ENCODE results near the gene USP10.

Gene USP10

DNA sequence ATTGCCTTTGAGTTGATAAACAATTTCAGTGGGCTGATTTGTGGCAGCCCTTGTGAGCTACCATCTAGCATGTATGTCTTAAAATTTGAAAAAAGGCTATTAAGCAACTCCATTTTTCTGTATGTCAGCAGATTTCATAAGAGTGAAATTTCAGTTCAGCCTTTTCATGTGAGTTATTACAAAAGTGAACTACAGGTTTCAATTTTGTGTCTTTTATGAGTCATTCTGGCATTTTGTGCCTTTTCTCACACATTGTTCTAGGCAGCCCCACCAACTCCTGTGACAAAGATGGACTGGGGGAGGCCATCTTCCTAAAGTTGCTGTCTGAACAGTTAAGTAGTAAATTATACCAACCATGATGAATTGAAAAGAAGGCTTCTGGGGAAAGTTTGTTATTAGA is 52.1 kb downstream of the USP10 start:
- no peak for DNase-seq (ENCODE audit: low read depth)

DNA sequence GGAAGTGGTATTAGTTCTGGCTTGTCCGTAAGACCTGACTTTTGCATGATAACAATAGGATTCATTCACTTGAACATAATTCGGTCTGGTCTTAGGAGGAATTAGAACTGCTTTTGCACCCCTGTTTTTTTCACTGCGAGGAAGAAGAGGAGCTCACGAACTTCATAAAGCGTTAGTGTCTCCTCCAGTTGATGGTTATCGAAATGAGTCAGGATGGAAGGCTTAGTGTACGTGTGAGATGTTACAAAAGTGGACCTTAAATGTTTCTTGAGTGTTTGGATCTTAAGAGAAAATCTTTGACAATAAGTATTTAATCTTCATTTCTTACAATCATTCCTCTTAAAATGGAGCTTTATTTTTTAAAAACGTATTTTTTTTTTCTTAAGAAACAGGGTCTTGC is 52.8 kb downstream of the USP10 start:
- DNase-seq (ENCODE audit: low read depth), result no peak

- DNase-seq (ENCODE audit: low read depth), result no peak
Measured at GRCh38 chr16:84753412-84754326, 53.9 kb downstream of the USP10 start.

- peak; percentile 72 for DNase-seq (ENCODE audit: low read depth)
Measured at GRCh38 chr16:84754353-84754856, 54.6 kb downstream of the USP10 start.

- no peak for DNase-seq (ENCODE audit: low read depth)
Measured at GRCh38 chr16:84754956-84755672, 55.3 kb downstream of the USP10 start.

- no peak for DNase-seq (ENCODE audit: low read depth)
Measured at GRCh38 chr16:84756830-84757229, 57.0 kb downstream of the USP10 start.

DNA sequence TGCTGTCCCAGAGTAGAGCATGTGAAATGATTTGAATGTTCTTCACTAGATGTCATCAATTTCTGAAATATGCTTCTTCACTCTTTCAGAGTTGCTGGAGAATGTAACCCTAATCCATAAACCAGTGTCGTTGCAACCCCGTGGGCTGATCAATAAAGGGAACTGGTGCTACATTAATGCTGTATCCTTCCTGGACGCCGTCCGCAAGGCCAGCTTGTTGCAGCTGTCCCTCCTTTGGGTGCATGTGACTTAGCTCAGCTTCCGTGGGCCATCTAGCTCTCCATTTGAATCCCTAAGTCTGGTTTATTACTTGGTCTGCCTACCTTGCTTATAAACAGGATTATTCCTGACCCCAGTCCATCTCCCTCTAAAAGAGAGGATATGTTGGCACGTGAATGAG is 58.8 kb downstream of the USP10 start:
- no peak for DNase-seq (ENCODE audit: low read depth)

DNA sequence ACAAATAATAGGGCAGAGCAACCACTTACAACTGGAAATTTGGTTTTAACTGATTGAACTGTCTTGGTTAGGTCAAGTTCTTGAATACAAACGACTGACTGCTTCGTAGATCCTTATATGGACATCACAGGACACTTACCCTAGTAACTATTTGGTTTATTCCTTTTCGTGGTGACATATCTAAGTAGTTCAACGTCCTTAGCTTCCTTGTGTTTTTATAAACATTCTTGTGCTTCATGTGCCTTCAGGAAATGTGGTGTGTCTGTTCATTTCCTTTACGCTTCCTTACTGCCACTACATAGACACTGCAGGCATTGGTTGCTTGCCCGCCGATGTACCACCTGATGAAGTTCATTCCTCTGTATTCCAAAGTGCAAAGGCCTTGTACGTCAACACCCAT is 59.3 kb downstream of the USP10 start:
- DNase-seq (ENCODE audit: low read depth), result no peak

DNA sequence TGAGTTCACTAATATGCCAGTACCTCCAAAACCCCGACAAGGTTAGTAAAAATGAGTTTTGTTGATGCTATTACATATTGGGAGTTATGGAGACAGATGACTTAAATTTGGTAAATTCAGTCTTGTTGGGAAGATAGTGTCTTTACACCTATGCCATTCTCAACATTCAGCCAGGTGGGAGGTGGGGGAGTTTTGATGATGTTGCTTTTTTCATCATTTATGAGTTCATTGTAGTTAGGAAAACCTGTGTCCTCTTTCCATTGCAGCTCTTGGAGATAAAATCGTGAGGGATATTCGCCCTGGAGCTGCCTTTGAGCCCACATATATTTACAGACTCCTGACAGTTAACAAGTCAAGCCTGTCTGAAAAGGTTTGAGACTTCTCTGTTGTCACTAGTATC is 60.1 kb downstream of the USP10 start:
- DNase-seq (ENCODE audit: low read depth), result no peak

GRCh38 chr16:84761448-84762368 is 61.9 kb downstream of the USP10 start:
- no peak for DNase-seq (ENCODE audit: low read depth)

DNA sequence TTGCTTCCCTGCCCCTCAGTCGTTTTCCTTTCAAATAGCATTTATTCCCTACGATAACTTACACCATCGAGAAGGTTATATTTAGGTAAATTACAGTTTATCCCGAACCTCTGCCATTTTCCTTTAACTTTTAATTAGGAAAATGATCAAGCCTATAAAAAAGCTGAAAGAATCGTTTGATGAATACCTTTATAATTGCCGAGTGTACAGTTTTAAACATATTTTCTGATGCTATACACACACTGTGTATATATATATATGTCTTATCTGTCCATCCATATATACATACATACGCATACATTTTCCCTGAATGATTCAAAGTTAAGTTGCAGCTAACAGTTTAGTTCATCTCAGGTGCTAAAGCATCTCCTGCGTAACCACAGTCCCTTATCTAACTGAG is 63.4 kb downstream of the USP10 start:
- DNase-seq (ENCODE audit: low read depth), result no peak

- DNase-seq (ENCODE audit: low read depth), result no peak
Measured at GRCh38 chr16:84763629-84764028, 63.8 kb downstream of the USP10 start.

GRCh38 chr16:84764970-84765369 is 65.2 kb downstream of the USP10 start:
- no peak for DNase-seq (ENCODE audit: low read depth)

- DNase-seq (ENCODE audit: low read depth), result no peak
Measured at GRCh38 chr16:84765616-84766580, 66.1 kb downstream of the USP10 start.

- no peak for DNase-seq (ENCODE audit: low read depth)
Measured at GRCh38 chr16:84766978-84767773, 67.4 kb downstream of the USP10 start.

- DNase-seq (ENCODE audit: low read depth), result no peak
Measured at GRCh38 chr16:84768061-84768807, 68.4 kb downstream of the USP10 start.

DNA sequence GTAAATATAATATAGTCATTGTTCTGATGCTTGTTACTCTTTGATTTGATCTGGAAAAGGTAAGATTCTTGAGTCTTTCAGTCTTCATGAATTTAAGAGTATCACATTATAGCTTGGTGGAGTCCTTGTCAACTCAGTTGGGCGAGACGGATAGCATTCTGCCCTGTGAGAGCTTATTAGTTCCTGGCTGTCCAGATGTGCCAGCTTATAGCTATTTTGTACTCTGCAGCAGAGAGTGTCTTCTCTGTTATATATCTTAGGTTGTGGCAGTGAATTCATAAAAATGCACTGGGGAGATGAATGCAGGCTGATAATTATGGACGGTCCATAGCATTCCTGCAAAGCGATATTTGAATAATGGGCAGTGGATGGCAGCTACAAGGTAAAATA is 69.0 kb downstream of the USP10 start:
- DNase-seq (ENCODE audit: low read depth), result no peak

- DNase-seq (ENCODE audit: low read depth), result no peak
Measured at GRCh38 chr16:84769416-84769815, 69.6 kb downstream of the USP10 start.

DNA sequence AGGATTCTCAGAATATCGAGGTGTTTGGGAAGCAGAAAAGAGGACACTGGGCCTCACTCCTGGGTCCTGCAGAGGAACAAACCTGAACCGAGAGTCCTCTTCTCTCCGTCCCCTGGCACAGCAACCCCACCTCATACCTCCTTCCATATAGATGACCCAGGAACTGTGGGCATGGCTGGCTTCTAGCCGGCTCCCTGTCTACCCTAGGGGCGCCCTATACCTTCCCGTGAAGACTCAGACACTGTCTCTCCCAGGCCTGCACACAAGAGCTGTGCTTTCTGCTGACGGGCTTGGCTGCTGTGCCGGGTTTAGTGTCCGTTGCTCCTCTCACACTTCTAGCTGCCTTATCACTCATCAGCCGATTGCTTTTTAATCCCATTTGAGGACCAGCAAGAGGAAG is 73.5 kb downstream of the USP10 start:
- DNase-seq (ENCODE audit: low read depth), result no peak
